Left renal pelvis (tissue), 4 donors: ENCODE data around the gene EXOG. TPM values are rescaled to one million over a fixed set of nuclear protein-coding genes. Genes with fewer than 3 reads are reported as not detected.

ENCODE experiments used
- DNase-seq, 4 donors: peaks; one replicate each; pipeline ENCODE4 v3.0.0-alpha.2; 2013; ENCODE audit warnings: low read depth in 4 of 4, low spot score in 3 of 4
- polyA plus RNA-seq, 4 donors: library from polyadenylated mRNA; unstranded; fragments of 120-200 nt; gene quantifications; one replicate each; pipeline ENCODE4 v1.2.1, GENCODE V29; 2013; ENCODE audit not compliant: insufficient read length in 4 of 4

EXOG gene
- polyA plus RNA-seq, 4 donors: 14.1 to 18.0 (median 15.5) TPM

GRCh38 chr3:38507120-38507519 lies 11.0 kb downstream of the EXOG start:
- no peak for DNase-seq

- DNase-seq: no peak
These were observed 13.6 kb downstream of the EXOG start for GRCh38 chr3:38509732-38510131.

- DNase-seq: no peak
These were observed 14.5 kb downstream of the EXOG start for GRCh38 chr3:38510631-38511030.

DNA sequence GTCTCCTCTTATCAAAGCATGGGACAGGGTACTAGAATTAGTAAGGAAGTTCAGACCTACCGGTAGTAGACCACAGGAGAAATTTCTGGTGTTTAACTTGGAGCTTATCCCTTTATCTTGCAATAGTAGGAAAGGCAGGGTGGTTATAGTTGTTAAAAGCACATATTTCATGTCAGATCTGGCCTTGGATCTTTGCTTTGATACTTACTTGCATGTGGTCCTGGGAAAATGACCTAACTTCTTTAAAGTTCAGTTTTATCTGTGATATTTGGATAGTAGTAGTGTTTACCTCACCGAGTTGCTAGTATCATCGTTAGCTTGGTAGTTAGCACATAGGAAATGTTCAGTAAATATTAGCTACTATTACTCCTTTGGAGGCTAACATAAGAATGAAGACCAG lies 15.4 kb downstream of the EXOG start:
- no peak for DNase-seq

- no peak for DNase-seq
These were observed 19.2 kb downstream of the EXOG start for GRCh38 chr3:38515367-38515766.

- no peak for DNase-seq
These were observed 20.5 kb downstream of the EXOG start for GRCh38 chr3:38516669-38517068.

DNA sequence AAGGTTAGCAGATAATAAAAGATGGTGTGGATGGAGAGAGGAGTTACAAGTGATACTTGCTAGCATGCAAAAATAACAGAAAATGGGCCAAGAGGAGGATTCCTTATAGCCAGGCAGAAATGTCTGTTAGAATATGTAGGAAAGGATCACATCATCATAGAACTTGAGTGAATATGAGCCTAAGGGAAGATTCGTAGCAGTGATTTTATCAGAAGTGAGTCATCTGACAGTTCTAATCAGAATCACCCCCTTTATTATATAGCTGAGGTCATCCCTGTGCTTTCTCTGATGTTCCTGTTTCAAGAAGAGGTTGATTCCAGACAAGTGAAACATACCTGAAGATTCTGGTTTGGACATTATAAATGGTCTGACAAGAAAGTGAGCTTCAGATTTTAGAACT lies 22.9 kb downstream of the EXOG start:
- no peak for DNase-seq

DNA sequence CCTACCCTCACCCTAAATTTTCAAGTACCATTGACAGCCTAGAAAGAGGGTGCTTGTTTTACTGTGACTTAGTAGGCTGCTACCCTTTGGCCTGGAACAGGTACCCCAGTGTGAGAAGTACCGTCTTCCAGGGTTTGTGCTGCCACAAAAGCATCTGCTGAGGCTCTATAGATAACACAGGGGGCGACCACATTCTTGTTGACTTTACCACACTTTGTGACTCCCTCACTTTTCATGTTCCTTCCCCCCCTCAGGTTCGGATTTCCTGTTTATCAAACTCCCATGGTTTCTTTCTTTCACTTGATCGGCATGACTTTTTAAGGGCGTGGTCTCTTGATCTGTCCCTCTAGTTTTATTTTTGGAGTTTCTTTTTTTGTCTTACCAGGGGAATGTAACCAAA lies 23.5 kb downstream of the EXOG start:
- DNase-seq: no peak

- peak in 3 of 4 donors; percentile 47 to 60 (median 57) for DNase-seq
These were observed 25.3 kb downstream of the EXOG start for GRCh38 chr3:38521391-38521987.

DNA sequence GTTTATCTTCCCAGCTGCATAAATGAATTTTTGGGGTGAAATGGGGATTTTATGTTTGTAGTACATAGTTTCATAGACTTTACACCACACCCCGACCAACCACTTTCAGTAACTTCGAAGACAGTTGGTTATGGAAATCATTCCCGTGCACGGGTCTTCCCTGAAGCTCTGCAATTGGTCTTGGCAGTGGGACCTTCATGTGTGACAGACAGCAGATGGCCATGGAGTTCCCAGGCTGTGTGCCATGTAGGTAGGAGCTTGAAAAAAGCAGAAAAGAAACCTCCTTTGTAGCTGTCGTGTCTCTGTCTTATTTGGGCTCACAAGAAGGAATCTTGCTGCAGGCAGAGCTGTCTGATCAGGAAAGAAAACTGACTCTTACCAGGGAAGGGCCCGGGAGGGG lies 25.9 kb downstream of the EXOG start:
- no peak for DNase-seq

DNA sequence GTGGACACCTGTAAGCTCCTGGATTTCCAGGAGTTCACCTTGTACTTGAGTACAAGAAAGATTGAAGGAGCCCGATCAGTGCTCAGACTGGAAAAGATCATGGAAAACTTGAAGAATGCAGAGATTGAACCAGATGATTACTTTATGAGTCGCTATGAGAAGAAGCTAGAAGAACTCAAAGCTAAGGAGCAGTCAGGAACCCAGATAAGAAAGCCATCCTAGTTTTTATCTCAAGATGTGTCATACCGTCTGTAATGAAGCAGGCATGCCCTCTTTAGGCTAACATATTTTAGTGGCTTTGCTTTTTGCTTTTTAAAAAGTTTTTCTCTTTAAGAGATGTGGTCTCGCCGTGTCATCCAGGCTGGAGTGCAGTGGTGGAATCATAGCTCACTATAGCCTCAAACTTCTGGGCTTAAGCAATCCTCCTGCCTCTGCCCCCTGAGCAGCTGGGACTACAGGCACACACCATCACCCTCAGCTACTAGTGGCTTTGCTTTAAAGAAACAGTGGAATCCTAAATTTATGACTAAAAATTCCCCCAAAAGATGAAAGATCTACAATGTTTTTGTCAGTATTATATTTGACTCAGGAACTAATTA lies 28.1 kb downstream of the EXOG start:
- DNase-seq: no peak

DNA sequence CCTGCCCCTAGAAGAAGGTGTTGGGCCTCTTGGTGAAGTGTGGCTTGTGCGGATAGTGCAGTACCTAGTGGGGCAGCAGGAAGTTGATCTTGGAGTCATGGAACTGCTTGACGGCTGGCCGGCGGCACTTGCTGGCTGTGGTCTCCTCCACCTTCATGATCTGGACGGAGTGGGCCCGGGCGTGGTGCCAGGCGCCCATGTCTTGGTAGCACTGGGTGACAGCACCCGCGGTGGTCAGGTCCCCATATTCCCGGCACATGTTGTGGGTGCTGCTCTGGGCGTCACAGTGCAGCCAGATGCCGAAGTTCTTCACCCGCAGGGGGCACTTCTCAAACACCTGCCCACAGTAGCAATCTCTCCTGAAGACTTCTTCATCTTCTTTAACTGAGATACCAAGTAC lies 30.7 kb downstream of the EXOG start:
- DNase-seq: no peak

- no peak for DNase-seq
These were observed 32.3 kb downstream of the EXOG start for GRCh38 chr3:38528457-38528856.

DNA sequence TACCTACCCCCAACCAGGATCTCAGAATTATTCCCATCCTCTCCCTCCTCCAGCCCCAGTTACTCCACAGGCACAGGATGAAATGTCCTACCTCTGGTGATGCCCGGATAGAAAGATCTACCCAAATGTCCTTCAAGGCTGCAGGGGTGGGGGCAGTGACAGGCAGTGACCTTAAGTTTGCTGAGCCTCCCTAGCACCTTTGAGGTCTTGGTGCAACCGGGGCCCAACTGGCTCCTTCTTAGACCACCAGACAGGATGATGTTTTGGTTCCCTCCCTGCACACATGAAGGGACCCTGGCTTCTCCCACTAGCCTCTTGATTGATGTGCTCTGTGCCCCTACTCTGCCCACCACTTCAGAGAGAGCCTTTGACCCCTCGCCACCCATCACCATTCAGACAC lies 36.4 kb downstream of the EXOG start:
- no peak for DNase-seq

- DNase-seq: no peak
These were observed 37.3 kb downstream of the EXOG start for GRCh38 chr3:38533285-38533976.

- DNase-seq: no peak
These were observed 38.0 kb downstream of the EXOG start for GRCh38 chr3:38534180-38534579.

- DNase-seq: no peak
These were observed 38.5 kb downstream of the EXOG start for GRCh38 chr3:38534604-38535003.

- no peak for DNase-seq
These were observed 40.5 kb downstream of the EXOG start for GRCh38 chr3:38536671-38537070.

DNA sequence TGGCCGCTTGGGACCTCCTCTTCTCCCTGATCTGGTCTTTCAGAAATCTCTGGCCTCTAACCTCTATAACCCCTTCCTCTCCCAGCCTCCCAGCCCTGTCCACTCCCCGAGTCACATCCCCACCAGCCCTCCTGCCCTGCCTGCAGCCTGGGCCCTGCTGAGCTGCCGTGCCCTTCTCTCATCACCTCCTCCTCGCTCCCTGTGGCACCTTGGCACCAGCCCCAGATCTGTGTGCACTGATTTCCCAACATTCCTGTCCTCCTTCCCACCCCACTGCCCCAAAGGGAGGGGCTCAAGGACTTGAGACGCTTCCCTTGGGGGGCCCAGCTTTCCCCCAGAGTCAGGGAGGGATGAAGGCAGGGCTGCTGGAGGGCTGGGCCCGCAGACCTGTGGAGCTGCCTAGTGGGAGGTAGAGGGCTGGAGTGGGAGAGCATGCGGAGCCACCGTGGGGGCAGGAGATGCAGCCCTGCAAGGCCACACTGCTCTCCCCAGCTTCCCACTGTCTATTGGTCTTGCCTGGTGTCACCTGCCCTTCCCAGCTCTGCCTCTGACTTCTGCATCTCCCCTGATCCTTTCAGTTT lies 42.7 kb downstream of the EXOG start:
- no peak for DNase-seq

GRCh38 chr3:38541806-38542205 lies 45.7 kb downstream of the EXOG start:
- DNase-seq: no peak

GRCh38 chr3:38542401-38543298 lies 46.5 kb downstream of the EXOG start:
- no peak for DNase-seq
